ENCODE measurements around the gene FUT7.
A peak's percentile ranks its signal among the peaks of the same experiment; 100 is the strongest.

FUT7 gene

GRCh38 chr9:137035937-137036336, 4.0 kb upstream of the FUT7 start:
- ChIA-PET POLR2A (interaction anchor here (0.7 to 2.0 kb wide), 6 partner anchors 11 to 250 kb away, joined by 3 to 16 read pairs (median 4); partner anchors contain the start of genes NPDC1 and PAXX), CTCF (interaction anchor here (0.6 to 5.3 kb wide), 47 partner anchors 8 to 516 kb away, joined by 3 to 119 read pairs (median 5); partner anchors contain the start of genes AJM1, C8G, CLIC3 and FBXW5)
- Histone ChIP-seq H3K4me3 (ENCODE audit: low read depth, low read length) (no peak overlapping the region), H3K27ac (ENCODE audit: extremely low read depth, low read depth, low read length) (no peak overlapping the region), H3K9me3 (ENCODE audit: control insufficient read depth, insufficient read depth, low read depth, low read length) (no peaks in the 10 kb centered on the region), H3K36me3 (ENCODE audit: control insufficient read depth in 2 of 2, insufficient read depth in 1 of 2, low read length in 2 of 2) (peaks cover 0 to 29% of the 10 kb centered on the region in 2 experiments; a peak in 1 of 3 replicates), H3K4me1 (ENCODE audit: control insufficient read depth, insufficient read depth, low read length) (no peaks in the 10 kb centered on the region)
- TF ChIP-seq HIC1 (tag by site-specific recombination; IDR thresholded peaks at IDR 0.05) (peak; percentile 33; the same call in 1 of the 2 replicates), GLIS2 (tag by site-specific recombination; IDR thresholded peaks at IDR 0.05) (peak; percentile 40; the same call in 1 of the 2 replicates), GLIS1 (tag by site-specific recombination; IDR thresholded peaks at IDR 0.05) (no peak), PRDM2 (tag by site-specific recombination; IDR thresholded peaks at IDR 0.05; ENCODE audit: borderline replicate concordance) (0 out of 2 replicates have a peak, but pooled peaks have one; percentile 13), ZNF214 (tag by site-specific recombination; IDR thresholded peaks at IDR 0.05; ENCODE audit: borderline replicate concordance) (no peak)

DNA sequence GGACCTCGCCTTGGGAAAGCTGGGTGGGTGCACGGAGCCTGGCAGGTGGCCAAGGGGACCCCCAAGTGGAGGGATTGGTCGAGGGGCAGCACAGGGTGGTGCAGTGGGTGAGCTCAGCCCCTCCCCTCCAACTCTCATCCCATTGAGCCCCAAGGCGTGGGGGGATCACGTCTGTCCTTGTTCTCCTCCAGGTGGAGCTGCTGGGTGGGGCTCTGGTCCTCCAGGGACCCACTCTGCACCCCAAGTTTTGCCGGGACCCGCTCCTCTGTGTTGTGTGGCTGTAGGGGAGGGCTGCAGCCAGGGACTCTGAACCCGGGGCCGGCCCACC, 3.6 kb upstream of the FUT7 start:
- CTCF ChIA-PET: interaction anchor here (0.6 to 5.3 kb wide), 58 partner anchors 8 to 517 kb away, joined by 3 to 119 read pairs (median 4); partner anchors contain the start of genes AJM1, C8G, CLIC3 and FBXW5
- Histone ChIP-seq H3K4me1 (ENCODE audit: control insufficient read depth, insufficient read depth, low read length) (no peaks in the 10 kb centered on the region), H3K9me3 (ENCODE audit: control insufficient read depth, insufficient read depth, low read depth, low read length) (no peaks in the 10 kb centered on the region), H3K4me3 (ENCODE audit: low read depth, low read length) (no peak overlapping the region), H3K36me3 (ENCODE audit: control insufficient read depth in 2 of 2, insufficient read depth in 1 of 2, low read length in 2 of 2) (peaks cover 0 to 24% of the 10 kb centered on the region in 2 experiments; a peak in 1 of 3 replicates), H3K27ac (ENCODE audit: extremely low read depth, low read depth, low read length) (no peak overlapping the region)
- POLR2A ChIA-PET: interaction anchor here (0.7 to 2.0 kb wide), 19 partner anchors 9 to 308 kb away, joined by 3 to 16 read pairs (median 4); partner anchors contain the start of genes CLIC3, NPDC1, PAXX and RNF208
- TF ChIP-seq ZNF514 (tag by site-specific recombination; IDR thresholded peaks at IDR 0.05) (no peak), PRDM2 (tag by site-specific recombination; IDR thresholded peaks at IDR 0.05; ENCODE audit: borderline replicate concordance) (0 out of 2 replicates have a peak, but pooled peaks have one; percentile 33), ZNF621 (tag by site-specific recombination; IDR thresholded peaks at IDR 0.05) (no peak), PRDM10 (tag by site-specific recombination; IDR thresholded peaks at IDR 0.05) (peak; percentile 3; the same call in 1 of the 2 replicates), ZNF391 (tag by site-specific recombination; IDR thresholded peaks at IDR 0.05; ENCODE audit: borderline replicate concordance, low read depth) (peak; percentile 4; the same call in 1 of the 2 replicates), SCRT1 (tag by site-specific recombination; IDR thresholded peaks at IDR 0.05; ENCODE audit: borderline replicate concordance) (peak; percentile 98), SALL2 (tag by site-specific recombination; IDR thresholded peaks at IDR 0.05; ENCODE audit: borderline replicate concordance) (no peak), ZNF571 (tag by site-specific recombination; IDR thresholded peaks at IDR 0.05) (no peak), ZNF248 (tag by site-specific recombination; IDR thresholded peaks at IDR 0.05) (no peak), ZNF138 (tag by site-specific recombination; IDR thresholded peaks at IDR 0.05; ENCODE audit: borderline replicate concordance) (no peak), RBAK (tag by site-specific recombination; IDR thresholded peaks at IDR 0.05) (no peak)

All from HEK293 (cell line).